Muscle of leg (tissue), 11 donors: ENCODE measurements around the gene ADAMTS9. TPM values are rescaled to one million over a fixed set of nuclear protein-coding genes. Genes with fewer than 3 reads are reported as not detected.

Experiments
- DNase-seq: peaks from one replicate; pipeline ENCODE4 v3.0.0; 2013
- H3K27ac ChIP-seq: one replicate; pipeline ENCODE4 v1.5.1; 2013; ENCODE audit warnings: mild to moderate bottlenecking, low read length, control low read depth
- H3K27me3 ChIP-seq: one replicate; pipeline ENCODE4 v1.6.1; 2013; ENCODE audit warnings: low read length; ENCODE audit not compliant: control insufficient read depth, insufficient read depth
- H3K36me3 ChIP-seq: one replicate; pipeline ENCODE4 v1.6.1; 2013; ENCODE audit warnings: low read length; ENCODE audit not compliant: control insufficient read depth, insufficient read depth
- H3K4me1 ChIP-seq: one replicate; pipeline ENCODE4 v1.6.1; 2013; ENCODE audit warnings: low read length; ENCODE audit not compliant: control insufficient read depth, insufficient read depth
- H3K4me3 ChIP-seq: one replicate; pipeline ENCODE4 v1.5.1; 2013; ENCODE audit warnings: low read length, control low read depth
- H3K9me3 ChIP-seq: replicated peaks from 2 replicates; pipeline ENCODE4 v1.6.1; 2013; ENCODE audit warnings: low read depth, low read length; ENCODE audit not compliant: control insufficient read depth
- WGBS: methylation state at CpG from one replicate; pipeline ENCODE4 v1.1.5; 2013; ENCODE audit warnings: missing lambda C conversion rate; ENCODE audit not compliant: insufficient coverage; 5-methylcytosine and 5-hydroxymethylcytosine counted together
- polyA plus RNA-seq, 8 donors: library from polyadenylated mRNA; unstranded; fragments of 120-200 nt; gene quantifications; one replicate each; pipeline versions ENCODE4 v1.2.1 to v1.2.3, GENCODE V29; 2013; ENCODE audit warnings: inconsistent platforms in 1 of 8, low replicate concordance in 1 of 8; ENCODE audit not compliant: insufficient read length in 8 of 8, insufficient read depth in 1 of 8
- total RNA-seq: library from RNA; stranded (reverse); fragments of 120-200 nt; gene quantifications from one replicate; pipeline ENCODE4 v1.2.4, GENCODE V29; 2013

The ADAMTS9 gene
- total and polyA plus RNA-seq, 9 donors, result 74.4 to 142 (median 97.4) TPM

DNA sequence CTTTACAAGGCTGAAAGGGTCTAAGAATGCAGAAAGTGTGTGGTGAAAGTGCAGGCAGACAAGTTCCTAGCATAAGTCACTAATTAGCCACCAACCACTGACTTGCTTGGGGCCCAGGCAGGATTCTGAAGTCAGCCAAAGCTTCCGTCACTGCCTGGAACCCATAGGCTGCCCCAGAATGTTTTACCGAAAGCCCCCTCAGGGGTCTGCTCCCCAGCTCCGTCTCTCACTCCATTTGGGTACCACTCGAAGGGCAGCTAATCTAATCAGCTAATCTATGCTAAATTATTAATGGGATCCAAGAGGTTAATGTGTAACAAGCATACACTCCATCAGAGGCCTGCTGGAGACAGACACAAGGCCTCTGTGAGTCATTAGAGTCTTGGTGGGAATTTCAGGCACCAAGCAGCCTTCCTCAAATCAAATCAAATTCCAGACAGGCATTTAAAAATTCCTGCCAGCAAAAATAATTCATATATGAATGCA is 13.2 kb downstream of the ADAMTS9 start:
- 36% methylated on average over 2 of the region's 4 CpGs for WGBS
- Histone ChIP-seq H3K4me3 (no peak overlapping the region), H3K27ac (no peak overlapping the region), H3K27me3 (no peaks in the 10 kb centered on the region), H3K4me1 (peaks cover 9% of the 10 kb centered on the region), H3K9me3 (no peaks in the 10 kb centered on the region), H3K36me3 (peaks cover 42% of the 10 kb centered on the region)
- no peak for DNase-seq

DNA sequence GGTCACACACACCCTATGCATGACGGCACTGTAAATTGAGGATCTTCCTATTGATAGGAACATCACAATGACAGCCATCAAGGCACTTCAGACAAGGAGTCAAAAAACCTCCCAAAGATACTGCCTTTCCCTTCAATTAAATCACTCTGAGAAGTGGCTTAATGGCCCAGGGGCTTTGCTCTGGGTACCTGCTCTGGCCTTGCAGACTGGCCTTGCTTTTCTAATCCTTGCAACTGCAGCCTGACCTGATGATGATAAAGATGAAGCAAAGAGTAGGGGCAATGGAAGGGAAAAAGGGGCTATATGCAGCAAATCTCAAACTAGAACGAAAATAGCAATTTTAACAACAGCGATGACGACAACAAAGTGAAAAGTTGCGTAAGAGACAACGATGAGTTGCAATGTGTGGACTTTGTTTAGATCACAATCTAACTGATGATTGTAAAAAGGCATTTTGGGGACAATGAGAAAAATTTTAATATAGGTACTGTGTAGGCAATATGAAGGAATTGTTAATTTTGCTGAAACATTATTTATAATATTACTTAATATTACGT is 14.6 kb downstream of the ADAMTS9 start:
- Histone ChIP-seq H3K27me3 (no peaks in the 10 kb centered on the region), H3K4me1 (peaks cover 8% of the 10 kb centered on the region), H3K36me3 (peaks cover 33% of the 10 kb centered on the region), H3K9me3 (no peaks in the 10 kb centered on the region), H3K27ac (no peak overlapping the region), H3K4me3 (no peak overlapping the region)
- DNase-seq, result no peak
- 80% methylated on average over 2 of the region's 7 CpGs for WGBS

DNA sequence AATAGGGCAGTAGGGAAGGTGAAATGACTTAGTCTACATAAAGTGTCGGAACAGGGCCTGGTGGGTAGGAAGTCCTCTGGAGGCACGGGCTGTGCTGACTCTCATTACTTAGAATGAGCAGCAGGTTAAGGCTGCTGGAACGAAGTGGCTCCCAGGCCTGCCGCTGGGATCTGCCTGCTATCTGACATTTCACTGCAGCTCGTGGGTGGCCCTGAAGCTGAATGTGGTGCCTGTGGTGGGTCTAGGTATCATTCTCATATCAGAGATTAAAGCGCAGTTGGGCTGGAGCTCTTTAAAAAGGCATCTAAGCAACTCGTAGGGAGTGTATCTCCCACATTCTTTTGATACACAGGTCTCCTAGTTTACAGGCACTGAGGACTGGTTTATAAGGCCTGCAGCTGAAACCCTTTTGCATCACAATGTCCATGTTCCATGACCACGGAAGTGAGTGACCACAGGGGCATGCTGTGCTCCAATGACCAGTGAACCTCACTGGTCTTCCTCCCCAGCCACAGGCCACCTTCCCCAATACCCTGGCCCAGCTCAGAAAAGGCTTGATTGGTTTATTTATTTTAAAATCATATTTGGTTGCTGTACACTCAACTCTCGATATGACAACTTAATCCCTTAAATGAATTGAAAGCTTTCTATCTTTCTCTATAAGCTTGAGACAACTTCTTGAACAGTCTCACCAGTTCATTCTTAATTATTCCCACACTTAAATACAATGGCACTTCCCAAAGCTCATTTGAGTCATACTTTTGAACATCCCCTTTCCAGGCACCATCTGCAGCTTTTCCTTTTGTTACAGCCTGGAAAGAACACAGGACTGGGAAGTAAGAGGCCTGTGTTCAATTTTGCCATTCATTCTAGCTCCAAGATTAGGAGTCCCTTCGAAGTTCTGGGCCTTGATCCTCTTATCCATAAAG is 19.0 kb downstream of the ADAMTS9 start:
- H3K27ac ChIP-seq, result peak overlapping the region; percentile 52
- peaks cover 10% of the 10 kb centered on the region for H3K4me1 ChIP-seq
- no peak for DNase-seq
- H3K9me3 ChIP-seq, result no peaks in the 10 kb centered on the region
- no peaks in the 10 kb centered on the region for H3K27me3 ChIP-seq
- H3K4me3 ChIP-seq, result no peak overlapping the region
- WGBS, result 51% methylated on average over 4 of the region's 10 CpGs
- peaks cover 13% of the 10 kb centered on the region for H3K36me3 ChIP-seq

DNA sequence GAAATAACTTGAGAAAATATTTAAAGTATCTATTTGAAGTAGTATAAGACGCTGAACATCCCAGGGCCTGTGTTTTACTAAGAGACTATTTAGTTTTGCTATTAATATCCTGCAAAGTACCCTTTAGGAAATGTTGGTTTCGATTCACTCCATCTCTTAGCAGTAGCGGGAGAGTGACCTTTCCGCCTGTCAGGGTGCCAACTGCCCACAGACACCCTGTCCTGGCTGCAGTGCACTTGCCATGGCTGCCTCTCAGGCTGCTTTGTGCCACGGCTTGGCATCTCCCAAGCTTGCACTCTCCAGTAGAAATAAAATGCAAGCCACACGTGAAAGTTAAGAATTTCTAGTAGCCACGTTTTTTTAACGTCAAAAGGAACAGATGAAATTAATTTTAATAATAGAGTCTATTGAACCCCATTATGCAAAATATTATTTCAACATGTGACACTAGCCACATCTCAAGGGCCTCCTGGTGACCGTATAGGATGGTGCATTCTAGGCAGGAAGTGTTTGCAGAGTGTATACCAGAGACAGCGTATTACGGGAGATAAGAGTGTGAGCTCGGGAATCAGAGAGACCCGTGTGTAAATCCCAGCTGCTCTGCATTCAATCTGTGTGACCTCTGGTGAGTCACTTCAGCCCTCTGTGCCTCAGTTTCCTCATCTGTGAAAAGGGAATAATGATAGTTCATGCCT is 19.8 kb downstream of the ADAMTS9 start:
- no peak for DNase-seq
- H3K27ac ChIP-seq, result peak overlapping the region; percentile 16

DNA sequence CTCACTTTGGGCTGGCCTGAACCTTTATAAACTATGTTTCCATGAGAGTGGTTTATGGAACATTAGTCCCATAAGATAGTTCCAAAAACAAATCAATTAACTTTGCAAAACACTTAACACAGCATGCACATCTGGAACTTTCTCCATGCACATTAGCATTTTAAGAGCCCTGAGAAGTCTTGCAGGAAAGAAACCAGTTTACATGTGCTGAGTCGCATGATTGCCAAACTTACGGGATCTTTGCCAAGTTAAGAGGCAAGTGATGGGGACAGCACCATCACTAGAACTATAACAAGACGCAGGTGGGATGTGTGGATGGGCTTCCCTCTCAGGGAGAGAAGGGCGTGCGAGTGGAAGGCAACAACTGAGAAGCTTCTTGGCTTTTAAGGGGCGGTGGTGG is 20.7 kb downstream of the ADAMTS9 start:
- H3K27ac ChIP-seq, result no peak overlapping the region
- peak; percentile 67 for DNase-seq
- no peaks in the 10 kb centered on the region for H3K27me3 ChIP-seq
- peaks cover 10% of the 10 kb centered on the region for H3K4me1 ChIP-seq
- 10% methylated on average over 2 of the region's 6 CpGs for WGBS
- H3K4me3 ChIP-seq, result no peak overlapping the region
- H3K9me3 ChIP-seq, result peaks cover 3% of the 10 kb centered on the region
- H3K36me3 ChIP-seq, result peaks cover 7% of the 10 kb centered on the region

More for the DNA sequence above, 19.8 kb downstream of the ADAMTS9 start:
- Histone ChIP-seq H3K4me3 (no peak overlapping the region), H3K27me3 (no peaks in the 10 kb centered on the region), H3K4me1 (peaks cover 10% of the 10 kb centered on the region), H3K36me3 (peaks cover 10% of the 10 kb centered on the region), H3K9me3 (no peaks in the 10 kb centered on the region)
- 57% methylated on average over 6 of the region's 13 CpGs for WGBS

DNA sequence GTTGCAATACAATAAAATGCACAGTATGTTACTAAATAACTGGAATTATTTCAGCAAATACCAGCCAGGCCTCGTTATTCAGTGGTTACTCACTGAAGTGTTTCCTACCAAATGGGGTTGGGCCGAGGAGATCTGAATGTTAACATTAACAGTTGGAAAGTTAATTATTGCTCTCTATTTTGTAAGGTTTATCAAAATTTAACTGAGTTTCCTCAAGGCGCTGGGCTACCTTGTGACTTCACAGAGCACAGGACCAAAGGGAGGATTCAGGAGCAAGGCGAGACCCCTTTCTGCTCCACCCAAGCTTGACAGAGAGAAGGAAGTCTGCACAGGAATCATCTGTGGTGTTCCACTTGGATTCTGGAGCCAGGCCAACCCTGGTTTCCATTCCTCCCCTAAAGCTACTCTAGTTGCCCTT is 21.6 kb downstream of the ADAMTS9 start:
- peaks cover 3% of the 10 kb centered on the region for H3K9me3 ChIP-seq
- H3K27me3 ChIP-seq, result no peaks in the 10 kb centered on the region
- peaks cover 10% of the 10 kb centered on the region for H3K4me1 ChIP-seq
- DNase-seq, result peak; percentile 51
- peak overlapping the region; percentile 1 for H3K27ac ChIP-seq
- WGBS, result 49% methylated on average over 3 of the region's 4 CpGs
- no peak overlapping the region for H3K4me3 ChIP-seq
- peaks cover 5% of the 10 kb centered on the region for H3K36me3 ChIP-seq

DNA sequence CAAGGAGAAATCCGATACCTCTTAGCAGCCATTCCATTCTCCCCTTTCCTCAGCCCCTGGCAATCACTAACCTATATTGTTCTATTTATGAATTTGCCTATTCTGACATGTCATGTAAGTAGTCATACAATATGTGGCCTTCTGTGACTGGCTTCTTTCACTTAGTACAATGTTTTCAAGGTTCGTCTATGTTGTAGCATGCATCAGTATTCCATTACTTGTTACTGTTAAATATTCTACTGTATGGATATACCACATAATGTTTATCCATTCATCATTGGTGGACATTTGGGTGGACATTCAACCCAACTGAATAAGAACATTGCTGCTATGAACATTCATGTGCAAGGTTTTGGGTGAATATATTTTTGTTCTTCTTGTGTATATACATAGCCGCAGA is 23.4 kb downstream of the ADAMTS9 start:
- no peak overlapping the region for H3K4me3 ChIP-seq
- no peak for DNase-seq
- no peaks in the 10 kb centered on the region for H3K27me3 ChIP-seq
- peaks cover 3% of the 10 kb centered on the region for H3K9me3 ChIP-seq
- H3K4me1 ChIP-seq, result peaks cover 12% of the 10 kb centered on the region
- WGBS, result no CpG with 5 or more reads among the region's 3 CpGs
- peaks cover 7% of the 10 kb centered on the region for H3K36me3 ChIP-seq
- no peak overlapping the region for H3K27ac ChIP-seq

DNA sequence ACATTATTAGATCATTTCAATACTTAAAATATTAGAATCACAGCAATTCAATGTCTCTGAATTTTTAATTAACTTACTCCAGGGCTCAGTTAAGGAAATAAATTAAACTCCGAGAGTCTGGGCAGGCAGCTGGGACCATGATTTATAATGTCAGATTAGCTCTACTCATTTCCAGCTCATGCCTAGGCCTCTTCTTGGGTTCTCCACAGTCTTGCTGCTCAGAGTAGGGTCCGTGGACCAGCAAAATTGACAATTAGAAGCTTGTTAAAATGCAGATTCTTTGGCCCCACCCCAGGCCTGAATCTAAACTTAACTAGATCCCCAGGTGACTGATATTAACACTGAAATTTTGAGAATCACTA is 28.2 kb downstream of the ADAMTS9 start:
- Histone ChIP-seq H3K36me3 (peaks cover 35% of the 10 kb centered on the region), H3K27me3 (no peaks in the 10 kb centered on the region)
- 25% methylated on average over 1 of the region's 2 CpGs for WGBS

DNA sequence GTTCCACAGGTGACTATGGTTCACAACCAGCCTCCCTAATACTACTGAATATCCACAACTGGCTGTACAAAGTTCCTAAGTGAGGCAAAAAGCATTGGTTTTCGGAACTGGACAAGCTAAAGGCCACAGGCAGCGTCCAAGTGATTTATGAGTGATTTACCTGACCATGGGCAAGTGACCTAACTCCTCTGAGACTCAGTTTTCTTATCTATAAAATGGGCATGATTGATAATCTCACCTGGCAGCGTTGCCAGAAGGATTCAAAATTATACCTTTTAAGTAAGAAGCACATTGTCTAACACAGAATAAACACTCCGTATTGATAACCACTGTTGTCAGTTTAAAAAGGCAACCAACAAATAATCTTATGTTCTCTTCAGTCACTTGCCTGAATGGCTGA is 29.8 kb downstream of the ADAMTS9 start:
- Histone ChIP-seq H3K27ac (no peak overlapping the region), H3K4me1 (peaks cover 2% of the 10 kb centered on the region), H3K9me3 (peaks cover 3% of the 10 kb centered on the region), H3K36me3 (peaks cover 47% of the 10 kb centered on the region), H3K27me3 (no peaks in the 10 kb centered on the region), H3K4me3 (no peak overlapping the region)
- DNase-seq, result no peak
- 100% methylated on average over 3 of the region's 4 CpGs for WGBS

More for the DNA sequence above, 28.2 kb downstream of the ADAMTS9 start:
- Histone ChIP-seq H3K9me3 (peaks cover 3% of the 10 kb centered on the region), H3K4me3 (no peak overlapping the region), H3K27ac (no peak overlapping the region), H3K4me1 (peaks cover 2% of the 10 kb centered on the region)
- DNase-seq, result no peak

DNA sequence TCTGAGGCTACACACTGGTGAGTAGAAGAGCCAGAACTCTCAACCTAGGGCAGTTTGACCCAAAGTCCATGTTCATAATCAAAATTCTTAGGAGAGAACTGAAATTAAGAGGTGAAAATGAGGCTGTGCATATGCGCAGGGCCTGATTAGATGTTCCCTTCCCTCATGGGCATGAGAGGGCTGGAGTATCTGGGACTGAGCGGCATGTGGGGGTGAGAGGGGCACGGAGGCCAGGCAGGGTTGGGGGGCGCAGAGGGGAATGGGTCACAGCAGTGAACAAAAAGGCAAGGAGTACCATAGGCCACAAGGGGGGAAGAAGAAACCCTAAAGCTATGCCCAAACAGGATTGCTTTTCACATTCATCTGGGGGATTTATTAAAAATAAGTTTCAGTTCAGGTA is 31.3 kb downstream of the ADAMTS9 start:
- Histone ChIP-seq H3K36me3 (peaks cover 53% of the 10 kb centered on the region), H3K4me3 (no peak overlapping the region), H3K4me1 (peaks cover 6% of the 10 kb centered on the region), H3K27ac (no peak overlapping the region), H3K27me3 (no peaks in the 10 kb centered on the region), H3K9me3 (no peaks in the 10 kb centered on the region)
- WGBS, result no CpG with 5 or more reads among the region's 4 CpGs
- no peak for DNase-seq
